ENCODE results near the gene GLIS2. TPM values are rescaled to one million over a fixed set of nuclear protein-coding genes. Genes with fewer than 3 reads are reported as not detected.

Gene GLIS2
- total RNA-seq, 1 donor from 2014 or later = 6.9 TPM

- H3K27ac ChIP-seq = peak overlapping the region; percentile 91
- peaks cover 49% of the 10 kb centered on the region for H3K4me1 ChIP-seq
- intact Hi-C loops (cut with DNase I) = no loop called here
- no peaks in the 10 kb centered on the region for H3K9me3 ChIP-seq
- no peak for DNase-seq (ENCODE audit: extremely low spot score in 2 of 2)
- H3K4me3 ChIP-seq = no peak overlapping the region
- peaks cover 0 to 7% of the 10 kb centered on the region in 2 donors for H3K36me3 ChIP-seq
- peak in 1 of 2 donors; percentile 42 for TF ChIP-seq POLR2AphosphoS5 (IDR thresholded peaks at IDR 0.05; ENCODE audit: insufficient read depth in 1 of 2, low read depth in 1 of 2)
- no peak for TF ChIP-seq POLR2A (IDR thresholded peaks at IDR 0.05)
- no peaks in the 10 kb centered on the region for H3K27me3 ChIP-seq
Measured at GRCh38 chr16:4369007-4369733, 53.3 kb downstream of the GLIS2 start.

DNA sequence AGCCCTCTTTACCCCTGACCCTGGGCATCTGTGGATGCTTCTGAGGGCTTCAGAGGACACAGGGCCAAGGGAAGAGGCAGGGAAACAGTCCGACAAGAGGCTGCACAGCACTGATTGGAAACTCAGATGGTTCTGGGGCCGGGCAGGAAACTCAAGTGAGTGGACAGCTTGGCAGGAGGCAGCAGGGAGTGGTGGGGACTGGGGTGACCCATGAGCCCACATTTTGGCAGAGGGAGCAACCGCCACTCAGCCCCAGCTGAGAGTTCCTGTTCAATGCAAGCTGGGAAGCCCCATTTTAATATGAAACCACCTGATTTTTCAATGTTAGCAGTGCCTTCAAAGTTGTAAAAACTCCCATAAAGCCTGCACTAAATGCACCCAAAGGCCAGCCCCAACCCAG is 54.3 kb downstream of the GLIS2 start:
- H3K36me3 ChIP-seq = no peaks in the 10 kb centered on the region
- no peaks in the 10 kb centered on the region for H3K27me3 ChIP-seq
- peaks cover 59% of the 10 kb centered on the region for H3K4me1 ChIP-seq
- intact Hi-C loops (cut with DNase I) = no loop called here
- TF ChIP-seq CTCF (IDR thresholded peaks at IDR 0.05) = no peak
- no peak for TF ChIP-seq POLR2A (IDR thresholded peaks at IDR 0.05)
- TF ChIP-seq POLR2AphosphoS5 (IDR thresholded peaks at IDR 0.05; ENCODE audit: insufficient read depth in 1 of 2, low read depth in 1 of 2) = no peak
- H3K27ac ChIP-seq = peak overlapping the region; percentile 91
- DNase-seq (ENCODE audit: extremely low spot score in 2 of 2) = no peak
- H3K4me3 ChIP-seq = no peak overlapping the region
- no peaks in the 10 kb centered on the region for H3K9me3 ChIP-seq

DNA sequence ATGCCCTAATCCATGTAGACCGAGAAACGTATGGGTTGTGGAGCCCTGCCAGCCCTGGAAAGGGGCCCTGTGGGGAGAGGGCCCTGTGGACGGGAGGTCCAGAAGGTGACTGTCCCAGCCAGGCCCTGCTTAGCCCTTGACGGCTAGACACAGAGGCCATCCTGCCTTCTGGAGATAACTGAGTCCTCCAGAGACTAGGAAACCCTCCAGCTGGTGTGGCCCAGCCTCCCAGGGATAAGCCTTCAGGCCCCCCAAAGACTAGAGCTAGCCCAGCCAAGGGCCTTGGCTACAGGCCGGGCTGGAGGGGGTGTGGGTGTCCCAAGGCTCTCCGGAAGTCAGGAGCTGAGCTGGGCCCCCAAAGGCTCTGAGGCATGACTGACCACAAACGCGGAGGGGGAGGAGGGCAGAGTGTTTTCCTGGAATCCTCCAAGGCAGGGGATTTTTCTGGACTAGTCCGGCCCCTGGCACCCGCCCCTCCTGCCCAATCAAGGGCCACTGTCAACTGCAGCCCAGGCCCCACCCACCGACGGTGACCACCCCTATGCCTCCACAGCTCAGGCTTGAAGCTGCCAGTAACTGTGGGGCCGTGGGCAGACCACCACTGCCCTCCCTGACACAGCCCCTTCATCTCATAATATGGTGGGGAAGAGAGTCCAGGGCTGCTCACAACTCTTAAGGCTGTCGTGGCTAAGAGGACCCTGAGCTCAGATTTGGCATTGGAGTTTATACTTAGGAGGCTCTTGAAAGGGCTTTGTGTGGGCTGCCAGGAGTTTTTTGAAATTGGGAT is 54.9 kb downstream of the GLIS2 start:
- intact Hi-C loops (cut with DNase I) = no loop called here
- H3K4me3 ChIP-seq = peak overlapping the region in 1 of 2 donors; percentile 56

GRCh38 chr16:4371357-4372000 is 55.6 kb downstream of the GLIS2 start, which contains the start of gene VASN:
Gene VASN, plus strand, starts transcription at chr16:4371848. Its CDS starts 9,030 bp downstream, at chr16:4380878.
- H3K9me3 ChIP-seq = no peaks in the 10 kb centered on the region
- H3K36me3 ChIP-seq = no peaks in the 10 kb centered on the region
- H3K27ac ChIP-seq = peak within 1 kb of the TSS; percentile 91
- no peak for TF ChIP-seq CTCF (IDR thresholded peaks at IDR 0.05)
- TF ChIP-seq POLR2A (IDR thresholded peaks at IDR 0.05) = peak; percentile 89 to 97
- peak; percentile 8 to 88 for TF ChIP-seq POLR2AphosphoS5 (IDR thresholded peaks at IDR 0.05; ENCODE audit: insufficient read depth in 1 of 2, low read depth in 1 of 2)
- H3K4me1 ChIP-seq = peaks cover 72% of the 10 kb centered on the region
- DNase-seq (ENCODE audit: extremely low spot score in 2 of 2) = no peak
- intact Hi-C loops (cut with DNase I) = no loop called here
- H3K27me3 ChIP-seq = no peaks in the 10 kb centered on the region
- peak within 1 kb of the TSS; percentile 56 to 92 for H3K4me3 ChIP-seq

More for the DNA sequence above, 54.9 kb downstream of the GLIS2 start:
- Histone ChIP-seq H3K27me3 (no peaks in the 10 kb centered on the region), H3K36me3 (no peaks in the 10 kb centered on the region), H3K4me1 (peaks cover 65% of the 10 kb centered on the region), H3K27ac (peak overlapping the region; percentile 91), H3K9me3 (no peaks in the 10 kb centered on the region)
- no peak for DNase-seq (ENCODE audit: extremely low spot score in 2 of 2)
- peak in 1 of 2 donors; percentile 23 for TF ChIP-seq POLR2AphosphoS5 (IDR thresholded peaks at IDR 0.05; ENCODE audit: insufficient read depth in 1 of 2, low read depth in 1 of 2)
- TF ChIP-seq CTCF (IDR thresholded peaks at IDR 0.05) = no peak

DNA sequence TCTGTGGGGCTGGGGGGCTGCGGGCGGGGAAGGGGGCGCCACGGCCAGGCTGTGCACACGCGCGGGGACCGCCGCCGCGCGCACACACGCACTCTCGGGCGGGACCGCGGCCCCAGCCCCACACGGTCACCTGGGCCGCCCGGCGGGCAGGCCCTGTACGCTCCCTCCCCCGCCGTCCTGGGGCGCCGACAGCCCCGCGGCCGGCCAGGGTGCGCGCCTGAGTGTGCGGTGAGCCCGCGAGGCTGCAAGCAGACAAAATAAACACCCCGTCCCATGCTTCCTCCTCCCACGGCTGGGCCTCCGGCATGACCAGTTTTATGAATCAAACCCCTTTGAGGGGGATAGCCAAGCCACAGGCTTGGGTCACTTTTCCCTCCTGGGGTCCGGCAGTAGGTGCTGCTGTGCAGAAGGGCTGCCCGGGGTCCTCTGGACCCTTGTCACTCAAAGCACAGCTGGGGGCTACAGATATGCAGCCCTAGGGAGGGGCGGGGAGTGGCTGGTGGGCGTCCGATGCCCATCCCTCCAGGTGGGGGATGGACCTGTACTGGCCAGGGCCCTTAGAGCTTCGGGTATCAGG is 56.2 kb downstream of the GLIS2 start:
- intact Hi-C loops (cut with DNase I) = no loop called here
- Histone ChIP-seq H3K27me3 (no peaks in the 10 kb centered on the region), H3K4me3 (peak overlapping the region; percentile 56 to 92), H3K9me3 (no peaks in the 10 kb centered on the region), H3K4me1 (peaks cover 78% of the 10 kb centered on the region), H3K36me3 (no peaks in the 10 kb centered on the region), H3K27ac (peak overlapping the region; percentile 91)
- no peak for DNase-seq (ENCODE audit: extremely low spot score in 2 of 2)
- TF ChIP-seq POLR2A (IDR thresholded peaks at IDR 0.05) (no peak), CTCF (IDR thresholded peaks at IDR 0.05) (no peak), POLR2AphosphoS5 (IDR thresholded peaks at IDR 0.05; ENCODE audit: insufficient read depth in 1 of 2, low read depth in 1 of 2) (no peak)

Measured in vagina (tissue), 2 donors.